H1 (cell line): ENCODE results near the gene EGF. TPM values are rescaled to one million over a fixed set of nuclear protein-coding genes. Genes with fewer than 3 reads are reported as not detected.

Experiments
- CTCF ChIA-PET: fragments of 300-600 bp; sonication (Branson Sonifier 250); formaldehyde crosslinking; loops from one replicate; lab custom pipeline; 2021; ENCODE audit not compliant: partially characterized antibody; lab: Charles Lee
- POLR2A ChIA-PET: fragments of 300-600 bp; sonication (Branson Sonifier 250); formaldehyde crosslinking; loops from one replicate; lab custom pipeline; 2021; ENCODE audit warnings: inconsistent platforms; ENCODE audit not compliant: partially characterized antibody; lab: Charles Lee
- DNase-seq, 2 experiments: peaks; one replicate each; pipeline versions ENCODE4 v3.0.0 to v3.0.0-alpha.2; 2010 to 2022; ENCODE audit warnings: low spot score in 2 of 2, low read depth in 1 of 2, mixed read lengths in 1 of 2
- FAIRE-seq: peaks from 2 replicates; lab custom pipeline; 2011; peaks lifted over from hg19 to GRCh38; lab: Jason Lieb, UNC
- H2AFZ ChIP-seq: 2 replicates; pipeline ENCODE4 v1.8.1; 2012; ENCODE audit warnings: low read length, inconsistent platforms
- H2AK5ac ChIP-seq: 2 replicates; pipeline ENCODE4 v1.6.1; 2013; ENCODE audit warnings: low read depth, low read length
- H2BK120ac ChIP-seq: replicated peaks from 2 replicates; pipeline ENCODE3; 2013; ENCODE audit warnings: low read depth, low read length, inconsistent platforms
- H2BK12ac ChIP-seq: 2 replicates; pipeline ENCODE4 v1.6.1; 2013; ENCODE audit warnings: low read depth, low read length
- H2BK15ac ChIP-seq: 2 replicates; pipeline ENCODE4 v1.6.1; 2013; ENCODE audit warnings: low read length
- H2BK20ac ChIP-seq: 2 replicates; pipeline ENCODE4 v1.6.1; 2013; ENCODE audit warnings: low read length
- H2BK5ac ChIP-seq: 2 replicates; pipeline ENCODE4 v1.6.1; 2013; ENCODE audit warnings: low read depth, low read length
- H3K14ac ChIP-seq: 2 replicates; pipeline ENCODE4 v1.6.1; 2013; ENCODE audit warnings: inconsistent platforms; ENCODE audit not compliant: insufficient read length
- H3K18ac ChIP-seq: 2 replicates; pipeline ENCODE4 v1.6.1; 2013; ENCODE audit warnings: low read length; ENCODE audit errors: extremely low read depth
- H3K23ac ChIP-seq: 2 replicates; pipeline ENCODE4 v1.6.1; 2013; ENCODE audit warnings: inconsistent platforms; ENCODE audit not compliant: insufficient read length
- H3K23me2 ChIP-seq: 2 replicates; pipeline ENCODE4 v1.6.1; 2013; ENCODE audit warnings: low read depth, low read length
- H3K27ac ChIP-seq: 2 replicates; pipeline ENCODE4 v1.6.1; 2011; ENCODE audit warnings: low read depth, low read length, inconsistent platforms
- H3K27me3 ChIP-seq, 4 experiments: replicated peaks in 1 of 4; 1 replicate in 1 of 4; 2 replicates in 3 of 4; pipeline versions ENCODE4 v1.6.1 to v1.8.1; 2011 to 2013; ENCODE audit warnings: low read length in 3 of 4, mild to moderate bottlenecking in 3 of 4, inconsistent platforms in 2 of 4, mixed read lengths in 2 of 4, moderate library complexity in 1 of 4; ENCODE audit not compliant: control insufficient read depth in 3 of 4, insufficient read depth in 3 of 4; ENCODE audit errors: extremely low read depth in 1 of 4
- H3K36me3 ChIP-seq, 4 experiments: 2 replicates each; pipeline versions ENCODE4 v1.6.1 to v1.8.1; 2011 to 2013; ENCODE audit warnings: mild to moderate bottlenecking in 4 of 4, low read length in 3 of 4, moderate library complexity in 2 of 4, control low read depth in 1 of 4, inconsistent platforms in 1 of 4; ENCODE audit not compliant: insufficient read depth in 4 of 4, control insufficient read depth in 2 of 4
- H3K4ac ChIP-seq: replicated peaks from 2 replicates; pipeline ENCODE3; 2013; ENCODE audit warnings: low read length, low read depth, mixed read lengths, inconsistent platforms; ENCODE audit not compliant: insufficient read length
- H3K4me1 ChIP-seq, 4 experiments: replicated peaks in 1 of 4; 1 replicate in 1 of 4; 2 replicates in 3 of 4; pipeline versions ENCODE4 v1.6.1 to v1.8.1; 2011 to 2013; ENCODE audit warnings: low read length in 3 of 4, inconsistent platforms in 2 of 4, mixed read lengths in 1 of 4; ENCODE audit not compliant: insufficient read depth in 4 of 4, control insufficient read depth in 3 of 4
- H3K4me2 ChIP-seq, 2 experiments: 2 replicates each; pipeline versions ENCODE4 v1.6.1 to v1.8.1; 2011 to 2013; ENCODE audit warnings: low read depth in 2 of 2, low read length in 2 of 2, control low read depth in 1 of 2, inconsistent platforms in 1 of 2, mild to moderate bottlenecking in 1 of 2; ENCODE audit not compliant: insufficient read depth in 1 of 2
- H3K4me3 ChIP-seq, 4 experiments: fragments of 200-600, 300-600 bp in 1 of 4; sonication (generic), shearing (Covaris generic), sonication (Bioruptor Twin) in 1 of 4; 2 replicates each; pipeline versions ENCODE4 v1.5.1 to v1.8.1; 2011 to 2016; ENCODE audit warnings: low read length in 4 of 4, low read depth in 3 of 4, control low read depth in 2 of 4, inconsistent platforms in 2 of 4, mild to moderate bottlenecking in 2 of 4, mixed read lengths in 1 of 4, moderate library complexity in 1 of 4; ENCODE audit not compliant: insufficient read depth in 2 of 4; ENCODE audit errors: extremely low read depth in 1 of 4
- H3K56ac ChIP-seq: replicated peaks from 2 replicates; pipeline ENCODE3; 2013; ENCODE audit warnings: low read depth, mild to moderate bottlenecking, mixed read lengths, low read length, inconsistent platforms; ENCODE audit not compliant: insufficient read length
- H3K79me1 ChIP-seq: 2 replicates; pipeline ENCODE4 v1.6.1; 2013; ENCODE audit warnings: low read depth, low read length, control low read depth
- H3K79me2 ChIP-seq, 2 experiments: 2 replicates each; pipeline versions ENCODE4 v1.6.1 to v1.8.1; 2012 to 2013; ENCODE audit warnings: low read length in 2 of 2, mild to moderate bottlenecking in 2 of 2, inconsistent platforms in 1 of 2; ENCODE audit not compliant: insufficient read depth in 2 of 2, control insufficient read depth in 1 of 2
- H3K9ac ChIP-seq, 4 experiments: replicated peaks in 1 of 4; 1 replicate in 1 of 4; 2 replicates in 3 of 4; pipeline versions ENCODE4 v1.6.1 to v1.8.1; 2011 to 2013; ENCODE audit warnings: low read depth in 3 of 4, low read length in 3 of 4, control low read depth in 2 of 4, mild to moderate bottlenecking in 2 of 4, moderate library complexity in 2 of 4, inconsistent platforms in 1 of 4; ENCODE audit errors: extremely low read depth in 1 of 4
- H3K9me3 ChIP-seq, 2 experiments: 2 replicates each; pipeline versions ENCODE4 v1.6.1 to v1.8.1; 2012 to 2013; ENCODE audit warnings: mild to moderate bottlenecking in 2 of 2, moderate library complexity in 2 of 2, control low read depth in 1 of 2, inconsistent platforms in 1 of 2, low read depth in 1 of 2, low read length in 1 of 2, mixed read lengths in 1 of 2; ENCODE audit not compliant: insufficient read depth in 2 of 2
- H4K20me1 ChIP-seq, 2 experiments: replicated peaks in 1 of 2; 2 replicates each; pipeline versions ENCODE3 to v1.8.1; 2011 to 2013; ENCODE audit warnings: inconsistent platforms in 2 of 2, low read length in 2 of 2, mild to moderate bottlenecking in 1 of 2; ENCODE audit not compliant: insufficient read depth in 2 of 2, control insufficient read depth in 1 of 2
- H4K5ac ChIP-seq: 2 replicates; pipeline ENCODE4 v1.6.1; 2013; ENCODE audit warnings: low read length, low read depth, mixed read lengths, inconsistent platforms; ENCODE audit not compliant: insufficient read length
- H4K8ac ChIP-seq: 2 replicates; pipeline ENCODE4 v1.8.0; 2013; ENCODE audit warnings: mild to moderate bottlenecking, moderate library complexity, low read length, inconsistent platforms; ENCODE audit not compliant: insufficient read depth; ENCODE audit errors: extremely low read depth
- H4K91ac ChIP-seq: replicated peaks from 2 replicates; pipeline ENCODE3; 2013; ENCODE audit warnings: low read length, mixed read lengths, inconsistent platforms; ENCODE audit not compliant: insufficient read length
- CBX8 ChIP-seq: fragments of 300-800, 300-1000 bp; sonication (generic); IDR thresholded peaks from 2 replicates; pipeline ENCODE4 v1.7.1; 2016; ENCODE audit warnings: low read depth, low read length, borderline replicate concordance
- CHD1 ChIP-seq: IDR thresholded peaks from 2 replicates; pipeline ENCODE4 v1.6.1; 2012; ENCODE audit warnings: low read depth, low read length, improper control_type of control experiment
- FOSL1 ChIP-seq: IDR thresholded peaks from 2 replicates; pipeline ENCODE4 v1.6.1; 2011; ENCODE audit warnings: mild to moderate bottlenecking, low read depth, low read length, moderate library complexity; ENCODE audit not compliant: insufficient read depth
- HDAC2 ChIP-seq, 2 experiments: fragments of 300-600 bp in 1 of 2; sonication (generic) in 1 of 2; IDR thresholded peaks; 2 replicates each; pipeline ENCODE4 v1.6.1; 2011 to 2012; ENCODE audit warnings: low read depth in 2 of 2, low read length in 2 of 2, mild to moderate bottlenecking in 2 of 2, moderate library complexity in 2 of 2, borderline replicate concordance in 1 of 2, inconsistent platforms in 1 of 2
- KDM4A ChIP-seq: IDR thresholded peaks from one replicate; pipeline ENCODE4 v1.7.1; 2012; ENCODE audit warnings: low read depth, mild to moderate bottlenecking, moderate library complexity, low read length, inconsistent platforms; ENCODE audit not compliant: severe bottlenecking
- MAFK ChIP-seq: IDR thresholded peaks from 2 replicates; pipeline ENCODE4 v1.6.1; 2012; ENCODE audit warnings: low read depth, mild to moderate bottlenecking, improper control_type of control experiment, low read length
- SIN3A ChIP-seq, 2 experiments: IDR thresholded peaks in 1 of 2; conservative IDR thresholded peaks in 1 of 2; 2 replicates each; pipeline ENCODE4 v1.6.1; 2011 to 2012; ENCODE audit warnings: low read length in 2 of 2, improper control_type of control experiment in 1 of 2, low read depth in 1 of 2, mild to moderate bottlenecking in 1 of 2
- SIX5 ChIP-seq: IDR thresholded peaks from 2 replicates; pipeline ENCODE4 v1.6.1; 2011; ENCODE audit warnings: mild to moderate bottlenecking, low read depth, low read length
- TAF7 ChIP-seq: optimal IDR thresholded peaks from 2 replicates; pipeline ENCODE3; 2011; ENCODE audit warnings: low read depth, mild to moderate bottlenecking, inconsistent platforms, low read length, moderate library complexity, borderline replicate concordance
- TEAD4 ChIP-seq: IDR thresholded peaks from 2 replicates; pipeline ENCODE4 v1.6.1; 2012; ENCODE audit warnings: low read depth, low read length, inconsistent platforms, mixed read lengths
- WGBS, 2 experiments: shearing (Covaris generic) in 1 of 2; methylation state at CpG; one replicate each; pipeline versions ENCODE4 v1.1.6 to v1.1.7; 2013 to 2015; ENCODE audit warnings: low lambda C conversion rate in 2 of 2, mixed read lengths in 2 of 2, inconsistent platforms in 1 of 2, low coverage in 1 of 2, missing lambda C conversion rate in 1 of 2; ENCODE audit not compliant: insufficient replicate concordance in 2 of 2, insufficient coverage in 1 of 2, insufficient read length in 1 of 2; ENCODE audit errors: extremely low coverage in 1 of 2, missing lambda C conversion rate in 1 of 2; 5-methylcytosine and 5-hydroxymethylcytosine counted together
- polyA plus RNA-seq, 7 experiments: library from polyadenylated mRNA; depleted of rRNA in 3 of 7; stranded (reverse) in 5 of 7; unstranded in 2 of 7; fragments of >200 nt in 5 of 7; fragments of 200-250 nt in 2 of 7; gene quantifications; 1 replicate in 5 of 7; 2 replicates in 1 of 7; 4 replicates in 1 of 7; pipeline versions ENCODE4 v1.2.1 to v1.2.3, GENCODE V29; 2011 to 2013; ENCODE audit warnings: missing spikeins in 2 of 7, mixed read lengths in 2 of 7
- total RNA-seq: library from RNA; stranded (reverse); fragmentation: NEBNext Ultra II Directional; extraction: Animal tissue kit (Norgen Biotek cat#: 25700); gene quantifications from 2 replicates; pipeline ENCODE4 v1.2.1, GENCODE V29; 2021

Gene EGF
- total and polyA plus RNA-seq, 2 of the 8 experiments (the other 6 are each of a cell fraction or from before 2014, with no cell fraction given): 1.5 to 2.6 TPM

DNA sequence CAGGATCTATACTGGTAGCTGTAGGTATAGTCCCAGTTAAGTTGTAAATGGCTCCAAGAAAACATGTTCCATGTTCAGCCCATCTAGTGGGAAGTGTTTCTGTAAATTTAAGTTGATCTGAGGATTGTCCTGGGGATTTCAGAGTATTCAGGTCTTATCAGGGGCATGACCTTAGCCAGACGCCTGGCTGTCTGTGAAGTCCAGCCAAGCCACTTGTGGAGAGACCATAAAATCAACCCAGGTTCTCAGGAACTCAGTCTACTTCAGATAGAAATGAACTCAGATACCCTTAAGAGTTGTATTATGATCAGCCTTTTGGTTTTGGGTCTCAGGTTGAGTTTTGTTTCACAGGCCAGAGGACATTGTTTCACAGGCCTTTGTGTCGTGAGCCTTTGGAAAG lies 95.9 kb downstream of the EGF start:
- no peak overlapping the region for H4K5ac ChIP-seq

More for the DNA sequence above, 95.9 kb downstream of the EGF start:
- Histone ChIP-seq H3K23ac (no peak overlapping the region), H2BK12ac (no peak overlapping the region), H3K79me1 (no peaks in the 10 kb centered on the region), H3K4me1 (0 out of 7 replicates have a peak, but pooled peaks cover 0 to 2% (median 0%) of the 10 kb centered on the region in 4 experiments), H3K4ac (no peak overlapping the region), H2AK5ac (no peak overlapping the region), H3K14ac (no peak overlapping the region), H4K8ac (no peak overlapping the region), H3K79me2 (no peaks in the 10 kb centered on the region), H2BK15ac (no peak overlapping the region), H3K9me3 (no peaks in the 10 kb centered on the region), H2BK5ac (no peak overlapping the region), H3K36me3 (no peaks in the 10 kb centered on the region), H2BK120ac (no peak overlapping the region), H2BK20ac (no peak overlapping the region), H3K9ac (no peak overlapping the region), H4K20me1 (no peaks in the 10 kb centered on the region), H4K91ac (no peak overlapping the region), H2AFZ (no peak overlapping the region), H3K4me2 (no peak overlapping the region), H3K18ac (no peak overlapping the region), H3K27me3 (no peaks in the 10 kb centered on the region), H3K23me2 (no peaks in the 10 kb centered on the region), H3K27ac (no peak overlapping the region), H3K56ac (no peak overlapping the region), H3K4me3 (no peak overlapping the region)
- ChIA-PET CTCF (interaction anchor here (1.4 to 16.6 kb wide), 5 partner anchors 10 to 505 kb away, joined by 3 to 389 read pairs (median 39); no protein-coding TSS in a partner anchor), POLR2A (no interaction called here)
- FAIRE-seq (no peak), DNase-seq (no peak)
- WGBS, 2 experiments: 89% methylated on average over 2 of the region's 2 CpGs; no CpG with 5 or more reads in 1 of the 2 experiments
- TF ChIP-seq KDM4A: no peak
- no peak for TF ChIP-seq MAFK
- no peak for TF ChIP-seq FOSL1
- no peak for TF ChIP-seq SIX5
- TF ChIP-seq CBX8: no peak
- no peak for TF ChIP-seq HDAC2 (IDR thresholded peaks at IDR 0.05; ENCODE audit: borderline replicate concordance in 1 of 2, low read depth in 2 of 2, low read length in 2 of 2)
- no peak for TF ChIP-seq SIN3A (conservative IDR thresholded peaks at IDR 0.05 in 1 of 2, IDR thresholded peaks at IDR 0.05 in 1 of 2; ENCODE audit: low read depth in 1 of 2, low read length in 2 of 2)
- no peak for TF ChIP-seq TEAD4
- TF ChIP-seq CHD1: no peak
- TF ChIP-seq TAF7: no peak
